Gastroesophageal sphincter (tissue), 3 donors: ENCODE data around the gene UBE2S.

Experiments used
- CTCF ChIP-seq, 4 experiments: fragments of 200-600 bp in 2 of 4; fragments of 450-650 bp in 2 of 4; sonication (generic) in 1 of 4; IDR thresholded peaks; one replicate each; pipeline ENCODE4 v1.5.1; 2017 to 2019; ENCODE audit warnings: antibody characterized with exemption in 4 of 4, mild to moderate bottlenecking in 2 of 4, moderate library complexity in 2 of 4
- EP300 ChIP-seq: sonication (generic); formaldehyde crosslinking; IDR thresholded peaks from one replicate; pipeline ENCODE4 v1.6.1; 2017; ENCODE audit warnings: antibody characterized with exemption, mild to moderate bottlenecking
- POLR2A ChIP-seq, 2 donors: fragments of 450-650 bp; IDR thresholded peaks; one replicate each; pipeline ENCODE4 v1.6.1; 2017; ENCODE audit warnings: antibody characterized with exemption in 2 of 2, mild to moderate bottlenecking in 2 of 2, moderate library complexity in 1 of 2
- POLR2AphosphoS5 ChIP-seq: sonication (generic); formaldehyde crosslinking; IDR thresholded peaks from one replicate; pipeline ENCODE4 v1.6.1; 2017; ENCODE audit warnings: antibody characterized with exemption

- TF ChIP-seq POLR2A (IDR thresholded peaks at IDR 0.05) (no peak), CTCF (IDR thresholded peaks at IDR 0.05) (no peak), POLR2AphosphoS5 (no peak), EP300 (no peak)
These were observed 29.8 kb upstream of the UBE2S start for GRCh38 chr19:55437410-55437809.
